Subcutaneous adipose tissue (tissue), 4 donors: ENCODE measurements around the gene BAIAP3. TPM values are rescaled to one million over a fixed set of nuclear protein-coding genes. Genes with fewer than 3 reads are reported as not detected.

Source experiments
- total RNA-seq, 4 donors: library from RNA; depleted of rRNA; stranded (reverse); fragments of >200 nt; gene quantifications; one replicate each; pipeline ENCODE4 v1.1.0, GENCODE V29; 2016
- TF ChIP-seq, protein P1 (sequence below): fragments of 450-650 bp; IDR thresholded peaks from one replicate; pipeline ENCODE4 v1.5.1; 2016; ENCODE audit warnings: low read depth, mild to moderate bottlenecking, control low read depth, antibody characterized with exemption, moderate library complexity

Gene BAIAP3
- total RNA-seq, 4 donors from 2014 or later, result 0.98 to 8.5 (median 2.5) TPM

DNA sequence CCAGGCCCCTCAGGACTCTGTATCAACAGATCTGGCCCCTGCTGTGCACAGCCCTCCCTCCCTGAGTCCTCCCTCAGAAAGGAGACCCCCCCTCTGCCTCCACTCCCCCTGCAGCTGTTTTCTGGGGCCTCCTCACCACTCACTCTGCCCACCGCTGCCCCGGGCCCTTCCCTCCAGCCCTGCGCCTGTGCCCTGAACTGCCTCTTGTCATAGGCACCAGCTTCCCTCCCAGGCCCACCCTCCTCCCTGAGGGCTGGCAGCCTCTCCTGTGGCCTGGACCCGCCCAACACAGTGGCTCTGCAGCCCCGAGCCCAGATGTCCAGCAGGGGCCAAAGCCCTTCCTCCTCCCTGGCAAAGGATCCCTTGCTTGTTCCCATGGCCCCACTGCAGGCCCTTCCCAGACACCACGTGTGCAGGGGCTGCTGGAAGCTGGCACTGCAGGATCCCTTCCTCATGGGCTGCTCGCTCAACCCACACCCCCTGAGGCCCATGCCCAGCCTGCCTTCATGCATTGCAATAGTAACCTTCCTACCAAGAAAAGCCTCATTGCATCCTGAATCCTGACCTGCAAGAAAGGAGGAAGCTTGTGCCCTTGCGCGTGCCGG, 44.1 kb downstream of the BAIAP3 start:
- TF ChIP-seq, protein P1, sequence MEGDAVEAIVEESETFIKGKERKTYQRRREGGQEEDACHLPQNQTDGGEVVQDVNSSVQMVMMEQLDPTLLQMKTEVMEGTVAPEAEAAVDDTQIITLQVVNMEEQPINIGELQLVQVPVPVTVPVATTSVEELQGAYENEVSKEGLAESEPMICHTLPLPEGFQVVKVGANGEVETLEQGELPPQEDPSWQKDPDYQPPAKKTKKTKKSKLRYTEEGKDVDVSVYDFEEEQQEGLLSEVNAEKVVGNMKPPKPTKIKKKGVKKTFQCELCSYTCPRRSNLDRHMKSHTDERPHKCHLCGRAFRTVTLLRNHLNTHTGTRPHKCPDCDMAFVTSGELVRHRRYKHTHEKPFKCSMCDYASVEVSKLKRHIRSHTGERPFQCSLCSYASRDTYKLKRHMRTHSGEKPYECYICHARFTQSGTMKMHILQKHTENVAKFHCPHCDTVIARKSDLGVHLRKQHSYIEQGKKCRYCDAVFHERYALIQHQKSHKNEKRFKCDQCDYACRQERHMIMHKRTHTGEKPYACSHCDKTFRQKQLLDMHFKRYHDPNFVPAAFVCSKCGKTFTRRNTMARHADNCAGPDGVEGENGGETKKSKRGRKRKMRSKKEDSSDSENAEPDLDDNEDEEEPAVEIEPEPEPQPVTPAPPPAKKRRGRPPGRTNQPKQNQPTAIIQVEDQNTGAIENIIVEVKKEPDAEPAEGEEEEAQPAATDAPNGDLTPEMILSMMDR, result no peak

DNA sequence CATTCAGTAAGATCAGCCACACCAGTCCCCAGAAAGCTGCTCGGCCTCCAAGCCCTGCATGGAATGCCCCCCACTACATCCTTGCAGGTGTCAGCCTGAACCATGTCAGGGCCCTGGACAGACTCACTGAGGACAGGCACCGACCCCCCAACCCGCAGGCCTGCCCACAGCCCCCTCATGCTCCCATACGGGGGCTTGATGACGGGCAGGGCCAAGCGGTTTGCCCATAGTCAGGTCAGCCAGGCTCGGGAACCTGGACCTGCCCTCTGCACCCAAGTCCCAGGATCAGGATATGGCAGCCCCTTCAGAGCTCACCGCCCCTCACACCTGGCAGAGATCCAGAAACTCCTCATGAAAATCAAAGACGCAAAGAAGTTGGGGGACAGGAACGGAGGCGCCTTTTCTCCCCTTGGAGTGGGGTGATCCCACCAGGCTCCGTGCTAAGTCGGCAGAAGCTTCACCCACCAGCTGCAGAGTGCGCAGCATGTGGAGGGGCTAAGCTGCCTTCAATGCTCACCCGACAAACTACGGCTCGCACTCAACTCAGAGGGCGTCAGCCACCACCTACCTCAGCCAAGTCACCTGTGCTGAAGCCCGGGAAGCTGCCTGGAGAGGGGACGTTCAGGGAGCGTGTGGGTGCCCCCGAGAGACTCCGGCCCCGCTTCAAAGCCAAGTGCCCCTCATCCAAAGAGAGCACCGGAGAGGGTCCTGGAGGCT, 44.8 kb downstream of the BAIAP3 start:
- TF ChIP-seq, protein P1, result no peak

DNA sequence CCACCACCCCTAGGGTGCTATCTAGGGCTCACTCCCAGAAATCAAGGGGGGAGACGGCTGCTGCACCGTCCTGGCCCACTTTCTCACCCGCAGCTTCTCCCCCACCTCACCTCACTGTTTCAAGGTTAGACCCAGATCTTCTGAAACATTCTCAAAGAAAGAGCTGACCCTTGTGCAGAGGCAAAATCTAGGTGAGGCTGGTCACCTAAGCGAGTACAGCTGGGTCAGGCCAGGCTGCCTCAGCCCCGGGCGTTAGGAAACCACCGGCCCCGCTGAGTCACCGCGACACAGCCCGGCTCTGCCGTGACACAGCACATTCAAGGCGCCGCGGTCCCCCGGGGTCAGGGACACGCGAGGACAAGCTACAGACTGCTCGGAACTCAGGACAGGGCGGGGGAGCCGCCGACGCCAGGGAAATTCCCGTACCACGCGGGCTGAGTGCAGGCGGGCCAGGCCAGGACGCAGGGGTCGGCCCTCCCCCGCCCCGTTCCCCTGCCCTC, 45.4 kb downstream of the BAIAP3 start:
- TF ChIP-seq, protein P1, result no peak

DNA sequence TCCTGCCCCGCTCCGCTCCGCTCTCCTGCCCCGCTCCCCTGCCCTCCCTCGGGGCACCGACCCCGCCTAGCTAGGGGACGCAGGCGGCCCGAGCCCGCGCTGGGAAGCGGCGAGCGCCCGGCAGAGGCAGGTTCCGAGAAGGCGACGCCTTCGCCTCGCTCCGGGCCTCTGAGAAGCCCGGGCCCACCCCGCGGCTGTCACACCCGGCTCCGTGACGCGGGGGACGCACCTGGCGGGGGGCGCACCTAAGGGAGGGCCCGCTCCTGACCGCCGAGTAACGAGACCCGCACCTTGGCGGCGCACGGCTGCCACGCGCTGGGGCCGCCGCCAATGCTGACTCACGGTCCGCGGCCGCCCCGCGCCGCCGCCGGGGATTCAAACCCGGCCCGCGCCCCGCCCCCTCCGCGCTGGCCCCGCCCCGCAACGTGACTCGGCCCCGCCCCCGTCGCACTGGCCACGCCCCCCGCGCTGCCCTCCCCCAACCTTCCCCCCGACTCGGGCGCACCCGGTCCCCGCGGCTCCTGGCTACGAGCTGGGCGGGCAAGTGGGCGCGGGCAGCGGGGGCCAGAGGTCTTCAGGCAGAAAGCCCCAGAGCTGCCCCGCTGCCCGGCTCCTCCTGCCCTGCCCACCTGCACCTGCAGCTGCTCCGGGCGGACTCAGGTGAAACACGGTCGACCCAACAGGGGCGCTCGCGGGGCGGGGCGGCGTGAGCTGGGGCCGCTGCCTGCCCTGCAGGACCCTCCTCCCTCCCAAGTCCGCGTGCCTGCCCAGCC, 46.0 kb downstream of the BAIAP3 start:
- TF ChIP-seq, protein P1, result no peak

DNA sequence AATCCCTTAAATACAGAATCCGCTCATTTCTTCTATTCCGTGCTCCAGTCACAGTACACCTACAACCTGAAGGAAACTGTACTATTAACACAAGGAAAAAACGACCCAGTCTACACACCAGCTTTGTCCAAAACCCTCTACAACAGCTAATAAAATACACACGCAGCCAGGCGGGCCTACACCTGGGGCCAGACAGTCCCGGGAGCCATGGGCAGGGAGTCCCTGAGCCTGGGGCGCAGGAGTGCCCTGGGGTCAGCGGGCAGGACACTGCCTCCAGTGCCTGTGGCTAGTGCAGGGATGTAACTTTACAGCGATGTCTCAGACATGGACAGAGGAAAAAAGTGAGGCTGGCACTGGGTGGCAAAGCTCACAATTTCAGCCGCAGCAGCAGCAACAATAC, 46.8 kb downstream of the BAIAP3 start:
- TF ChIP-seq, protein P1, result no peak

DNA sequence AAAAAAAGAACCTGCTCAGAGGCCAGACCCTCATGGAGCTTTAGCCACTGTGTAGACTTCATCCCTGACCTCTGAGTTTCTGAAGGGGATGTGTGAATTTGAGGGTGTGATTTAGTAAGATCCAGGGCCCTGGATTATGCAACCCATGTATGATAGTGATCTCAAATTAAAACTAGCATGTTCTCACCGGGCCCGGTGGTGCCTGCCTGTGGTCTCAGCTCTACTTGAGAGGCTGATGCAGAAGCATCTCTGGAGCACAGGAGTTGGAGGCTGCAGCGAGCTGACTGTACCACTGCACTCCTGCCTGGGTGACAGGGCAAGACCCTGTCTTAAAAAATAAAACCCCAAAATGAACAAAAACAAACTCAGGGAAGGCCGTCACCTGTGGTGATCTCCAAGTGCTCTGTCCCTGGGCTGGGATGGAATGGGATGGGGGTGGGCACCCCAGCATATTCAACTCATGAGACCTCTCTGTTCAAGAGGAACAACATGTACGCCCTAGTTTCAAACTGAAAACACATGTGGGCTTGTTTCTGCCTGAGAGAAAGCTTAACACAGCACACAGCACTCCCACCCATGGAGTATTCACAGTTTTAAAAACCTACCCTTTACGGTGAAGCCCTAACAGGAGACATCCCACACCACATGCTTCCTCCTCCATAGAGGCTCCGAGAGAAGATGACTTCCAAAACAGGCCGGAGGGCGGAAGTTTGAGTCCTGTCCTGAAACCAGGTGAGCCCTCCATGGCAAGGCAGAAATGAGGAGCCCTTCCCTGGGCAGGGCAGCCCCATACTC, 48.4 kb downstream of the BAIAP3 start:
- TF ChIP-seq, protein P1, result no peak
